GM19240 (cell line): ENCODE results near the gene AFG3L2.

Experiments
- DNase-seq: peaks from one replicate; pipeline ENCODE4 v3.0.0; 2011; ENCODE audit warnings: low spot score; ENCODE audit not compliant: insufficient read length

The AFG3L2 gene

GRCh38 chr18:12279781-12280531 is 97.1 kb downstream of the AFG3L2 start:
- DNase-seq = no peak
